Fibroblast of peridontal ligament (primary cell): Measurements from ENCODE around the gene PAPLN.
"Not testable (repeated sequence)": the region's sequence is repeated elsewhere in the genome, so short reads cannot be mapped to it uniquely, and the experiment has no call there.

ENCODE experiments used
- DNase-seq: peaks from one replicate; pipeline ENCODE4 v3.0.0-alpha.2; 2010; ENCODE audit errors: extremely low read depth

The PAPLN gene

GRCh38 chr14:73237219-73237785 lies at the start of gene PAPLN:
PAPLN (plus strand) TSS chr14:73237506; CDS start chr14:73239779, 2,273 bp downstream.
- DNase-seq = no peak

GRCh38 chr14:73188501-73188911 lies 48.8 kb upstream of the PAPLN start:
- DNase-seq = peak; percentile 75

- no peak for DNase-seq
These were observed 47.7 kb upstream of the PAPLN start for GRCh38 chr14:73189651-73190050.

- no peak for DNase-seq
These were observed 45.9 kb upstream of the PAPLN start for GRCh38 chr14:73191441-73191840.

GRCh38 chr14:73194306-73194705 lies 43.0 kb upstream of the PAPLN start:
- not testable (repeated sequence) for DNase-seq

- no peak for DNase-seq
These were observed 39.1 kb upstream of the PAPLN start for GRCh38 chr14:73198253-73198652.

GRCh38 chr14:73203527-73203926 lies 33.8 kb upstream of the PAPLN start:
- DNase-seq = no peak

GRCh38 chr14:73207615-73208014 lies 29.7 kb upstream of the PAPLN start:
- no peak for DNase-seq

GRCh38 chr14:73208390-73208789 lies 28.9 kb upstream of the PAPLN start:
- DNase-seq = no peak

- no peak for DNase-seq
These were observed 28.5 kb upstream of the PAPLN start for GRCh38 chr14:73208846-73209245.

- peak; percentile 15 for DNase-seq
These were observed 27.4 kb upstream of the PAPLN start for GRCh38 chr14:73209953-73210352.

- DNase-seq = no peak
These were observed 25.9 kb upstream of the PAPLN start for GRCh38 chr14:73211251-73212040.

GRCh38 chr14:73216030-73216429 lies 21.3 kb upstream of the PAPLN start:
- DNase-seq = no peak

- no peak for DNase-seq
These were observed 19.9 kb upstream of the PAPLN start for GRCh38 chr14:73217411-73217810.

- DNase-seq = no peak
These were observed 17.2 kb upstream of the PAPLN start for GRCh38 chr14:73220061-73220460.

- DNase-seq = no peak
These were observed 16.7 kb upstream of the PAPLN start for GRCh38 chr14:73220634-73221033.

- no peak for DNase-seq
These were observed 15.4 kb upstream of the PAPLN start for GRCh38 chr14:73221945-73222344.

GRCh38 chr14:73223049-73223448 lies 14.3 kb upstream of the PAPLN start:
- peak; percentile 44 for DNase-seq

GRCh38 chr14:73225496-73225895 lies 11.8 kb upstream of the PAPLN start:
- DNase-seq = no peak

- peak; percentile 80 for DNase-seq
These were observed 9.2 kb upstream of the PAPLN start for GRCh38 chr14:73227812-73228781.

GRCh38 chr14:73230051-73230450 lies 7.3 kb upstream of the PAPLN start:
- no peak for DNase-seq
